HG02981 (cell line): Measurements from ENCODE around the gene MAGEE1.

Source experiments
- ATAC-seq: cut with Tn5 transposase; IDR thresholded peaks from one replicate; pipeline ENCODE4 v1.9.1; 2021; ENCODE audit warnings: mild to moderate bottlenecking, moderate library complexity; ENCODE audit not compliant: unreplicated experiment

The MAGEE1 gene

GRCh38 chrX:76427560-76428242 lies at the start of gene MAGEE1:
Gene MAGEE1, plus strand, starts transcription at chrX:76427710. Its CDS starts 221 bp downstream, at chrX:76427931.
- ATAC-seq, result peak; percentile 86

- no peak for ATAC-seq
Observed at GRCh38 chrX:76398970-76399369, 28.5 kb upstream of the MAGEE1 start.

GRCh38 chrX:76407795-76408194 lies 19.7 kb upstream of the MAGEE1 start:
- no peak for ATAC-seq

GRCh38 chrX:76420237-76420636 lies 7.3 kb upstream of the MAGEE1 start:
- no peak for ATAC-seq

- peak; percentile 40 for ATAC-seq
Observed at GRCh38 chrX:76428243-76429130, 977 bp downstream of the MAGEE1 start.

- no peak for ATAC-seq
Observed at GRCh38 chrX:76433219-76433618, 5.7 kb downstream of the MAGEE1 start.

GRCh38 chrX:76434103-76434741 lies 6.7 kb downstream of the MAGEE1 start:
- ATAC-seq, result no peak

GRCh38 chrX:76439188-76439587 lies 11.7 kb downstream of the MAGEE1 start:
- ATAC-seq, result no peak

- no peak for ATAC-seq
Observed at GRCh38 chrX:76453737-76454406, 26.4 kb downstream of the MAGEE1 start.

- ATAC-seq, result no peak
Observed at GRCh38 chrX:76454456-76454927, 27.0 kb downstream of the MAGEE1 start.

GRCh38 chrX:76477353-76477752 lies 49.8 kb downstream of the MAGEE1 start:
- ATAC-seq, result no peak
